H1 (cell line): ENCODE measurements around the gene SELENOV.
"Not testable (repeated sequence)": the region's sequence is repeated elsewhere in the genome, so short reads cannot be mapped to it uniquely, and the experiment has no call there.

Source experiments
- ATF2 ChIP-seq: IDR thresholded peaks from 2 replicates; pipeline ENCODE4 v1.6.1; 2012; ENCODE audit warnings: low read length, inconsistent platforms
- ATF3 ChIP-seq: IDR thresholded peaks from 2 replicates; pipeline ENCODE4 v1.6.1; 2011; ENCODE audit warnings: low read depth, mild to moderate bottlenecking, low read length; ENCODE audit not compliant: insufficient read depth
- CBX5 ChIP-seq: fragments of 300-800, 300-1000 bp; sonication (generic); IDR thresholded peaks from 2 replicates; pipeline ENCODE4 v1.7.1; 2016; ENCODE audit warnings: antibody characterized with exemption, low read length, low read depth
- CREB1 ChIP-seq: IDR thresholded peaks from 2 replicates; pipeline ENCODE4 v1.6.1; 2012; ENCODE audit warnings: inconsistent platforms
- CTCF ChIP-seq, 3 experiments: IDR thresholded peaks; 1 replicate in 2 of 3; 2 replicates in 1 of 3; pipeline versions ENCODE4 v1.5.1 to v1.6.1; 2011; ENCODE audit warnings: low read length in 3 of 3, mild to moderate bottlenecking in 3 of 3, inconsistent platforms in 2 of 3, low read depth in 1 of 3, moderate library complexity in 1 of 3; ENCODE audit not compliant: insufficient read depth in 1 of 3; ENCODE audit errors: control extremely low read depth in 1 of 3
- EZH2 ChIP-seq: fragments of 200-600 bp; sonication (generic); IDR thresholded peaks from 2 replicates; pipeline ENCODE4 v1.7.1; 2012; ENCODE audit warnings: low read depth, mild to moderate bottlenecking, moderate library complexity, low read length, inconsistent platforms; ENCODE audit not compliant: severe bottlenecking
- MAX ChIP-seq: IDR thresholded peaks from 2 replicates; pipeline ENCODE4 v1.6.1; 2012; ENCODE audit warnings: inconsistent platforms
- POLR2A ChIP-seq, 2 experiments: IDR thresholded peaks; 1 replicate in 1 of 2; 2 replicates in 1 of 2; pipeline ENCODE4 v1.6.1; 2011; ENCODE audit warnings: low read depth in 2 of 2, low read length in 2 of 2, mild to moderate bottlenecking in 2 of 2; ENCODE audit errors: control extremely low read depth in 1 of 2
- POLR2AphosphoS5 ChIP-seq: IDR thresholded peaks from 2 replicates; pipeline ENCODE4 v1.6.1; 2011; ENCODE audit warnings: low read depth, low read length
- SIN3A ChIP-seq, 2 experiments: IDR thresholded peaks in 1 of 2; conservative IDR thresholded peaks in 1 of 2; 2 replicates each; pipeline ENCODE4 v1.6.1; 2011 to 2012; ENCODE audit warnings: low read length in 2 of 2, improper control_type of control experiment in 1 of 2, low read depth in 1 of 2, mild to moderate bottlenecking in 1 of 2
- SIX5 ChIP-seq: IDR thresholded peaks from 2 replicates; pipeline ENCODE4 v1.6.1; 2011; ENCODE audit warnings: mild to moderate bottlenecking, low read depth, low read length
- TAF1 ChIP-seq: IDR thresholded peaks from 2 replicates; pipeline ENCODE4 v1.6.1; 2011; ENCODE audit warnings: mild to moderate bottlenecking, low read depth, low read length
- TAF7 ChIP-seq: optimal IDR thresholded peaks from 2 replicates; pipeline ENCODE3; 2011; ENCODE audit warnings: low read depth, mild to moderate bottlenecking, inconsistent platforms, low read length, moderate library complexity, borderline replicate concordance
- YY1 ChIP-seq: IDR thresholded peaks from 2 replicates; pipeline ENCODE4 v1.6.1; 2011; ENCODE audit warnings: low read depth, mild to moderate bottlenecking, low read length

- not testable (repeated sequence) for TF ChIP-seq CTCF (IDR thresholded peaks at IDR 0.05; ENCODE audit: control extremely low read depth in 1 of 3, insufficient read depth in 1 of 3, low read depth in 1 of 3, low read length in 3 of 3); SIX5; ATF3; CREB1; MAX; SIN3A (conservative IDR thresholded peaks at IDR 0.05 in 1 of 2, IDR thresholded peaks at IDR 0.05 in 1 of 2; ENCODE audit: low read depth in 1 of 2, low read length in 2 of 2); POLR2AphosphoS5; ATF2; CBX5; TAF7; TAF1; POLR2A (IDR thresholded peaks at IDR 0.05; ENCODE audit: control extremely low read depth in 1 of 2, low read depth in 2 of 2, low read length in 2 of 2); EZH2; YY1
Observed at GRCh38 chr19:39479319-39479801, 35.6 kb upstream of the SELENOV start.
